ENCODE results near the gene ANTXRL. TPM values are rescaled to one million over a fixed set of nuclear protein-coding genes. Genes with fewer than 3 reads are reported as not detected.
"Not testable (repeated sequence)": the region's sequence is repeated elsewhere in the genome, so short reads cannot be mapped to it uniquely, and the experiment has no call there.

The ANTXRL gene
- total and polyA plus RNA-seq, 3 experiments from 2014 or later, result not detected

- H3K9me3 ChIP-seq (ENCODE audit: low read length); H3K27ac Mint-ChIP-seq; H3K36me3 ChIP-seq (ENCODE audit: insufficient read depth, low read length); H3K4me3 ChIP-seq (ENCODE audit: low read length); H3K27ac ChIP-seq (ENCODE audit: low read depth, low read length); H3K9me3 Mint-ChIP-seq; DNase-seq; H3K4me3 Mint-ChIP-seq; H3K27me3 Mint-ChIP-seq; POLR2A ChIA-PET; H3K27me3 ChIP-seq (ENCODE audit: insufficient read depth, low read length, poor library complexity, severe bottlenecking); CTCF ChIA-PET; H3K4me1 Mint-ChIP-seq; H3K36me3 Mint-ChIP-seq; H3K4me1 ChIP-seq (ENCODE audit: insufficient read depth, low read length): not testable (repeated sequence)
These were observed 90.2 kb downstream of the ANTXRL start for GRCh38 chr10:46377022-46377421.

DNA sequence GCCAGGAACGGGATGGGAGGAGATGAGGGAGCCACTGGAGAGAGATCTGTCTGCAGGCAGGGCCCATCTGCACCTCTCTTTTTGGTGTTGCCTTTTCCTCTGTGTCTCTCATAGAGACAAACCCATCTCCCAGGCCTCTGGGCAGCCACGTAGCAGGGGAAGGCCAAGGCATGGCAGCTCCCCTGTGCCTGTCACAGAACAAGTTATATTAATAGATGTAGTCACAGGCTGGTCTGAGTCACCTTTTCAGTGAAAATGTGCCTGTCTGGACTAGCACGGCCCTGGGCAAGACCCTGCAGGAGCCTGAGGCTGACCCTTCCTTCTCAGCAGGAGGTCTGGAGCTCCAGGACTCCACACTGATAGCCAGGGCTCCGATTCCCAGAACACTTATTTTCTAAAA is 90.9 kb downstream of the ANTXRL start:
- CTCF ChIA-PET, H3K4me3 Mint-ChIP-seq: not testable (repeated sequence)

DNA sequence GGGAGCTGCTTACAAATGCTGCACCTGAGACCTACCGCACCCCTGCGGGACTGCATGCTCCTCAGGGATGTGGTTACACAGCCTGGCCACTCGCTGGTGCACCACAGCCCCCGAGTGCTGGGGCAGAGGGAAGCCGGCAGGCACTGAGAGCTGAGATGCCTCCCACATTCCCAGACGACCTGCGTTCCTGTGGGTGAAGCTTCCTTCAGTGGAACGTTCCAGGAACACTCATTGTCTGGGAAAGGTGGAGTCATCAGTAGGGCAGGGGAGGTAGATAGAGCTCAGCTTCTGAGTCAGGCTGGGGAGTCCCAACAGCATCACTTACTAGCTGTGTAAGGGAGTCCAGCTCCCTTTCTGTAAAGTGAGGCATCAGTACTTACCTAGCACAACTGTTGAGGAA is 91.3 kb downstream of the ANTXRL start:
- H3K9me3 ChIP-seq (ENCODE audit: low read length); H3K9me3 Mint-ChIP-seq; H3K4me3 ChIP-seq (ENCODE audit: low read length); CTCF ChIA-PET; DNase-seq; H3K27me3 ChIP-seq (ENCODE audit: insufficient read depth, low read length, poor library complexity, severe bottlenecking); H3K4me3 Mint-ChIP-seq; H3K36me3 Mint-ChIP-seq; H3K27me3 Mint-ChIP-seq; H3K4me1 ChIP-seq (ENCODE audit: insufficient read depth, low read length); POLR2A ChIA-PET; H3K27ac Mint-ChIP-seq; H3K27ac ChIP-seq (ENCODE audit: low read depth, low read length); H3K4me1 Mint-ChIP-seq; H3K36me3 ChIP-seq (ENCODE audit: insufficient read depth, low read length): not testable (repeated sequence)

More for the DNA sequence above, 90.9 kb downstream of the ANTXRL start:
- H3K36me3 ChIP-seq (ENCODE audit: insufficient read depth, low read length); H3K27ac Mint-ChIP-seq; POLR2A ChIA-PET; H3K27ac ChIP-seq (ENCODE audit: low read depth, low read length); H3K9me3 ChIP-seq (ENCODE audit: low read length); H3K36me3 Mint-ChIP-seq; H3K4me1 Mint-ChIP-seq; H3K4me3 ChIP-seq (ENCODE audit: low read length); DNase-seq; H3K27me3 Mint-ChIP-seq; H3K4me1 ChIP-seq (ENCODE audit: insufficient read depth, low read length); H3K9me3 Mint-ChIP-seq; H3K27me3 ChIP-seq (ENCODE audit: insufficient read depth, low read length, poor library complexity, severe bottlenecking): not testable (repeated sequence)

DNA sequence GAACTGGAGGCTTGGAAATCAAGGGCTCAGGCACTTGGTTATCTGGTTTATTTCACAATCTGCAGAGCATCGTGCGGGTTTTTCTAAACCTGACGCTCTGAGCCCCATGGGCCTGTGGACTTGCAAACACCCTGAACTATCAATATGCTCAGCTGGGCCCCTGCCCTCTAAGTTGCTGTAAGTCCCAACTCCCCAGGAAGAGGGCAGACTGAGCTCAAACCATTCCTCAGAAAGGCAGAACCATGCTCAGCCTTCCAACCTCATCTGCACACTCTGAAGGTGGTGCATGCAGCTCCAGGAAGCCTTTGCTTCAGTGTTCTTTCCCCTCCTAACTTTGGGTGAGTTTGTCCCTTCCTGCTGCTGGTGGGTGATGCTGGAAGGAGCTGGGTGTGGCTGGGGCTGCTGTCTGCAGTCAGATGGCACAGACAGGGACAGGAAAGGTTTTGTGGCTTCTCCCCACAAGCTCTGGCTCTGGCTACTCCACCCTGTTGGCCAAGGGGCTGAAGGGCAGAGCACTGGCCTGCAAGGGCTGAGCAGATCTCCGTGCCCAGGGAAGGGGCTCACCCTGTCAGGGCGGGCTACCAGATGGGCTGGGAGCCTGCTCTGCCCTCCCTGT is 92.5 kb downstream of the ANTXRL start:
- H3K27me3 Mint-ChIP-seq; H3K4me1 Mint-ChIP-seq; H3K4me3 ChIP-seq (ENCODE audit: low read length); H3K9me3 ChIP-seq (ENCODE audit: low read length); H3K4me1 ChIP-seq (ENCODE audit: insufficient read depth, low read length); POLR2A ChIA-PET; H3K27ac Mint-ChIP-seq; H3K36me3 Mint-ChIP-seq; DNase-seq; H3K27ac ChIP-seq (ENCODE audit: low read depth, low read length); H3K27me3 ChIP-seq (ENCODE audit: insufficient read depth, low read length, poor library complexity, severe bottlenecking); H3K36me3 ChIP-seq (ENCODE audit: insufficient read depth, low read length); CTCF ChIA-PET; H3K9me3 Mint-ChIP-seq; H3K4me3 Mint-ChIP-seq: not testable (repeated sequence)

Other genes with a start within 250 kb of the ANTXRL start
- gene MSMB, start 240.7 kb upstream of the ANTXRL start, total RNA-seq, result not detected
- gene MSMB, start 240.7 kb upstream of the ANTXRL start, polyA plus RNA-seq, result not detected
- gene ANXA8L1, start 88.8 kb downstream of the ANTXRL start, total RNA-seq, result not detected
- not detected for gene ANXA8L1, start 88.8 kb downstream of the ANTXRL start, polyA plus RNA-seq
- gene NPY4R, start 179.0 kb downstream of the ANTXRL start, total RNA-seq, result not detected
- not detected for gene NPY4R, start 179.0 kb downstream of the ANTXRL start, polyA plus RNA-seq